NCI-H2227 (cell line): Measurements from ENCODE around the gene NTM.

Experiments
- DNase-seq: peaks from one replicate; lab custom pipeline; 2025; ENCODE audit not compliant: unreplicated experiment; lab: John Stamatoyannopoulos, UW

The NTM gene

DNA sequence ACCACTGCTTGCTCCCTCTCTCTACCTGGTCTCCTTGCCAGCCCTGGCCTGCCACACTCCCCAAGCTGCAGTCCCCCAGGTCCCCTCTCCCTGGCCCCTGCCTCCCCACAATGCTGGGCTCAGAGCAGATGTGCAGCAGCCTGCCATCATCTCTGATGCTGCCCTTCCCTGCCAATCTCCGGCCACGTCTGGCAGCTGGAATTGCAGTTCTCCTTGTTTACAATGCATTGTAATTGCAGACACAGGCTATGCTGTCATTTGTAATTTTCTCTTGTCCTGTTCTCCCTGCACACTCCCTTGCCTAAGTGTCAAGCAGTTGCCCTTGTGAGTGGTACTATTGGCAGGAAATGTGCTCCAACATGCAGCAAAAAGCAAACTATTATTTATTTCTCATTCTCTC lies 222.3 kb downstream of the NTM start:
- peak; percentile 90 for DNase-seq

DNA sequence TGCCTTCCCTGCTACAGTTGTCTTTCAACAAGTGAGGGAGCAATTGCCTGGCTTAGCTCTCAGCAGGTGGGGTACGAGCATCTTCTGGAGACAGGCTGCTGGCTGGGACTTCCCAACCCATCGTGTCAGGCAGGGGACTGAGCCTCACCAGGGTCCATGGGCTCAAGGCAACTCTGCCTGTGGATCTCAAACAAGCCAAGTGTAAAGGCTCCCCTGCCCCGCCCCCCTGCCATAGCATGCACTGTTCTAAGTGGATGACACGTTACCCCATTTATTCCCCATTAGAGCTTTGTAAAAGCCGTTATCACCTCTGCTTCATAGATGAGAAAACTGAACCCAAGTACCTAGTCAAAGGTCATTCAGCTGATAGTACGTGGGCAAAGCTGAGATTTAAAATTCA lies 222.9 kb downstream of the NTM start:
- DNase-seq: no peak

DNA sequence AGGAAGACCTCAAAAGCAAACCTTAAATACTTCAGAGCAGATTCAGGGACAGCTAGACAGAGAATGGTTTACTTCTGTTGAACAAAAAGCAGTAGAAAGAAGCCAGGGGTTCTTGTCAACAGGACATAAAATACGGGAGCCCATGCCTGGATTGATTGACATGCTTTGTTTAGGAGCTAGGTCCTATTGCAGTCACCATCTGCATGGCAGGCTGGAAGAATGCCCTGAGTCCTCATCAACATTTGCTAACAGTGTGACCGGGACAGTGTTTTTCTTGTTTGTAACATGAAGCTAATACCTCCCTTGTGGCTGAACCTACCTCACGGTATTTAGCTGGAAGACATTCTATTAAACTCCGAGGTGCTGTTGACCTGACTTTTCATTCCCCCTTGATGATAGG lies 225.4 kb downstream of the NTM start:
- DNase-seq: no peak

DNA sequence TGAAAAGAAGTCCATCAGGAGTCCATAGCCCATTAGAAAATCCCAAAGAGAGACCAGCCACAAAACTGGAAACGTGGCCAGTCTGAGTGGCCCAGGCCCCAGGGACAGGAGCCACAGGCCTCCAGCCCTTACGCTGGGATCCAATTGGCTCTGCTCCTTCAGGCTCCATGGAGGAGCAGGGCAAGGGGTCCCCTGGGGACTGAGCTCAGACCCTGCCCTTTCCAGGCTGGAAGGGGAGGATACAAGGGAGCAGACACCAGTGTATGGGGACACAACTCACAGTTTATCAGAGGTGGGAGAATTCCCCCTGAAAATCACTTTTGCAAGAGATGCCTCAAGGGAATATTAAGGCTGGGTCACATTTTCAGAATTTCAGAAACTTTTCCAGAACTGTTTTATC lies 227.5 kb downstream of the NTM start:
- no peak for DNase-seq

DNA sequence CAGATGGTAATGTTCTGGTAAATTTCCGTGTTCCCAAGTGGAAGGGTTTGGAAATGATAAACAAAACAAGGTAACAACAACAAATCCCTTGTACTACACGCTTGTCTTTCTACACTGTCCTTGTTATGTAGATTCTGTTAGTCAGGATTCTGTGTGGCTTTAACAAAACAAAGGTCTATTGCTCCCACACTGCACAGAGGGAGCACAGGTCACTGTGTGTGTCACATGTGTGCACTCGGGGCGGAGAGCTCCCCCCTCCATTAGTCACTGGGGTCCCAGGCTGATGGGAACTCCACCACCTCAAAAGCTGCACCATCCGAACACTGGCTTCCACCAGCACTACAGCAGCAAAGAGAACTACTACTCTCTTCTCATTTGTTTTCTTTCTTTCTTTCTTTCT lies 227.9 kb downstream of the NTM start:
- DNase-seq: no peak

DNA sequence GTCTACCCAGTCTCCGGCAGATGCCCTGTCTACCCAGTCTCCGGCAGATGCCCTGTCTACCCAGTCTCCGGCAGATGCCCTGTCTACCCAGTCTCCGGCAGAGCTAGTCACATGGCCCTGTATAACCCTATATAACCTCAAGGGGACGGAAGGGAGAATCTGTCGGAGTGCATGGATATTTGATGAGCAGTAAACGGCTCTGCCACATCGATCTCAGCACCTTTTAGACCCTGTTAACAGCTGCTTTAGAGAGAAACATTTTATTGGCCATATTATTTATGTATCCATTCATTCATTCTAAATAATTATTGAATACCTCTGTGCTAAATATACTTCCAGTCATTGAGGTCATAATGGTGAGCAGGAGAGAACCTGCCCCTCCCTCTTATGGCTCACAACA lies 228.9 kb downstream of the NTM start:
- no peak for DNase-seq

DNA sequence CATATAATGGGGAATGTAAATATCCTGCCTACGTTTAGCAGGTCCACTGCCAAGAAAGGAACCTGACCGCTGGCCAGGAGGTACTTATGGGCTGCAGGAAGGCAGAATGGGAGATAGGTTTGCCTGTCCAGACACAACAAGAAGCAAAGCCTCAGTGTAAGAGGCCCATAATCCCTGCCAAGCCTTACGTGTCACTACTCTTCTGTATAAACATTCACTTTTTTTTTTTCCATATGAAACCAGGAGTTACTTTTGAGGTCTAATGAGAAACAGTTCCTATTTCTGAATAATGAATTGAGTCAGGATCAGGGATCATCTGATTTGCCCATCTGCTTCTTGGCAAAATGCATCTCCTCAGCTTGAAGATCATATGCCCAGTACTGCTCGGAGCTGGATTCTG lies 230.2 kb downstream of the NTM start:
- DNase-seq: no peak

DNA sequence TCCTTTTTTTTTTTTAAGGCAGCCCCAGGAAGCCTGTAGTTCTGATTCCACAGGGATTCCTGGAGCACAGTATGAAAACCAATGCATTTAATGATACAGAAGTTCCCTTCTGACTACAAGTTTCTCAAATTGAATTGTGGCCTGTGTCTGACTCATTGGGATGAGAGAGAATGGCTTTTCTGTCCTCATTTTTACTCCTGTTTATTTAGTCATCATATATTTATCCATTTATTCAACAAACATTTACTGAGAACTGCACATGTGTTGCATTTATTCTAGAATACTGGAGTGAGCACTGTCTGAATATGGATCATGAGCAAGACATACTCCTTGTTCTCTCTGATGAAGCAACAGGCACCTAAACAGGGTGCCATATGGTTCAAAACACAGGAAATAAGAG lies 231.2 kb downstream of the NTM start:
- no peak for DNase-seq

DNA sequence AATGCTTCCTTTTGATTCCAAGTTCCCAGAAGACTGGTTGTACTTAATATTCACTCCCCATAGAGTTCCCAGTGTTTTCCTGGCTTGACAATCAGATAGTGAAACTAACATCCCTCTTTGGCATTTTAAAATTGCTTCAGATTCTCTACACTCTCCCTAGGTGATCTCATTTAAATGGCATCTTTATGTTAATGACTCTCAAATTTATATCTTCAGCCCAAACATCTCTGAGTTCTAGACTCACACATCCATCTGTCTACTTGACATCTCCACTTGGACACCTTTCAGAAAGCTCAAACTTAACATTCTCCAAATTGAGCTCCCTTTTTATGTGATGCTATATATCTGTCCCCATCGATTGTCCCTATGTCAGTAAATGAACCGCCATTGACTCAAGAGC lies 232.0 kb downstream of the NTM start:
- no peak for DNase-seq

DNA sequence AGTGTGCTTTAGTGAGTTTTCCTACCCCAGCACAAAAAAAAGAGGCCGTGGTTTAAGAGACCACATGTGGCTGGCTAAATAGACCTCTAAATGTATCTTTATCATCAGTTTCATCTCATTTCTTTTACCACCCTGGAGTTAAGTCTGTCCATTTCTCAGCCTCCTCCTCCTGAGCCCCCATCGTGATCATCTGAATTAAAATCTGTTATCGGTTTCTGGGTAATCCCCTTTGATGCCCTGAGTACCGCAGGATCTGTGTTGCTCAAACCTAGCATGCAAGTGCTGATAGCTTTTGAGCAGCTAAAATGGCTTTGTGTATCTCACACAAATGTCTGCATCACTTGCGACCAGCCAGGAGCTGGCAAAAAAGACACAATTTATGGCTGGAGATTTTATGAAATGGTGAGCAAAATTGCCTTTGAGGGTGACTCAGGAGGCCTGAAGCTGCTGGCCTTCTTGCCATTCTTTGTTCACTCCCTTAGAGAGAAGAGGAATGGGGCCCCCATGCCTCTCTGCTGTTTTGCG lies 236.5 kb downstream of the NTM start:
- no peak for DNase-seq

DNA sequence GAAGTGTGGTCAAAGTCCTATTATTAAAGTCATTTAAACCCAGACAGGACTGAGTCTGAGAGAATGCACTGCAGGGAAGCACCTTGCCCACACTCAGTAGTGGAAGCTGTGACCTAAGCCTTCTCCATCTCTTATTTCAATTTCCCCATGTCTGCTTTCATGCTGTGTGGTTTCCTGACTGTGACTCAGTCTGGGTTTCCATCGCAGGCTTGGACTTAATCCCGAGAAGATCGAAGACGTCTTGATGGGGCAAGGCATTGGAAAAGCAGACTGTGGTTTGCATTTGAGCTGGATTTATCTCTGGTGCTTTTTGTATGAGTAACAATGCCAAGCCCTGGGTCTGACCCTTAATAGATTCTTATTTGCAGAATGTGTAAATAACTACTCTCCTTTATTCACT lies 238.9 kb downstream of the NTM start:
- peak; percentile 54 for DNase-seq

DNA sequence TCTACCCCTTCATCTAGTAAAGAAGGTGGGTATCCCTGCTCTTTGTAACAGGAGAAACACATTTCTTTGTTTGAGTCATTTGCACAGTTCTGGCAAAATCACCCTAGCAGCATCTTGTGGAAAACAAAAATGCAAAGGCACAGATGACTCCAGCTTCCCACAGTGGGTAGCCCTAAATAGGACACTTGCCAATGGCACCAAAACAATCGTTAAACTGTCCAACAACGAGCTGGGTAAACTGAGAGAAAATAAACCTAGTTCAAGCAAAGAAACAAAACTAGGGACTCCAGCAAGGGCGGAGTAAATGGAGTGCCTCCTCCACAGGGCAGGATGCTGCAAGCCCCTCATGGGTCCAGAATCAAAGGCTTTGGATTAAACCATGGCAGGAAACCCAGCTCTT lies 239.5 kb downstream of the NTM start:
- no peak for DNase-seq

DNA sequence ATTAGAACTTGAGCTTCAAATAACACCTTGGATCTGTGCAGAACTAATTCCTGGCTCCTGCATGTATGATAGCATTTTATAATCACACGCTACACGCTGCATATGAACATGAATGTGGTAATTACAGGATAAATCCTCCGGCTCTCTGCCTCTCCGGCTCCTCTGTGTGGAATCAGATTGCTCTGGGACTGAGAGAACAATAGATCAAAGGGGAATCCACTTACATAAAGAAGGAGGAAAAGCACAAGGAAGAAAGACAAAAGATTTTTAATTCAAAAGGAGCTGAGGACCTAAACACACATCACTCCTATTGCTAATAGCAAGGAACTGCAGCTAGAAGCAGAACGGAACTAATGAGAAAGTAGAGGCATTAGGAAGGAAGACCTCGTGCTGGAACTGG lies 240.9 kb downstream of the NTM start:
- DNase-seq: no peak

DNA sequence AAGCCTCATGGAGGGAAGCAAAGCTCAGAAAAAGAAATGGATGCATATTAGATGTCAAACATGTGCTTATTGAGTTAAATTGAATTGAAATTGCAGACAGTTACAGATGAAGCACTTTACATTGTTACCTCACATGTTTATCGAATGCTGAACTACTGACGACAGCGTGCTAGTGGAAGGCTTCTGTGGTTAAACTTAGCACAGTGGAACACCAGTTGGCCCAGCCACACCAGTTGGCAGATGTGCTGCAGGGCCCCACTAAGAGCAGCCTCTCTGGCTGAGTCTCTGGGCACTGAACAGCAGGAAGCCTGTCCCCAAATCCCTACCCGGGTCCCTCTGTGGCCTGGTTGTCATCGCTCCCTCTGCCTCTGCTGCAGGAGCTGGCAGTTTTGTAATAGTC lies 242.1 kb downstream of the NTM start:
- DNase-seq: no peak

DNA sequence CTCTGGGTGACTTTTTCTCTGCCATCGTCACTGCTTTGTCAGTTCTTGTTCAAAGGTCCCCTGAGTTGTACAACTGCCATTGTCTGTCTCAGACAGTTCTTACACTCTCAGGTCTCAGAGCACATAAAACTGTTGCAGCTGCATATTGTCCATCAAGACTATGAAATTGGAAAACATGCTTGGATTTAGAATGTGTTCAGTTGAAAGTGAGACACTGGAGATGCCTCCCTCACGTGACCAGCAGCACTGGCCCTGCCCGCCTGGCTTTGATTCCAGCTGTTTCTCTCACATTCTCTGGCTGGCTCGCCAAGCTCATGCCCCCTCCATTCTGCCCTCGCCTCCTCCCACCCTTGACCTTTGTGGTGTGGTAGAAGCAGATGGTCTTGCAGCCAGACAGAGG lies 244.2 kb downstream of the NTM start:
- DNase-seq: no peak

DNA sequence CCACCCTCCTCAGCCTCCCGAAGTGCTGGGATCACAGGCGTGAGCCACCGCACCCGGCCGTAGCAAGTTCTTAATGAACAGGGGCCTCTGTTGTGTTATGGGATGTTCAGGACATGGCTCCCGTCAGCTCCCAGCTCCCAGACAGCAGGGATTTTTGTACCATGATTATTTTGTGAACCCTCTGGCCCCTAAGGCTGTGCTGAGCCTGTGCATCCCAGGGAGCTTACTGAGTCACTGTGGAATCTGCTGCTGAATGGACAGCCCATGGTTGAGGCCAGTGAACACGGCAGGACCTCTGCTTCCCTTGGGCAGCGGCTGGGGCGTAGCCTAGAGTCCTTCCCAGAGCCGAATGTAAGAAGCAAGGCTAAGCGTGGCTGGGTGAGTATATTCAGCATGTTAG lies 245.2 kb downstream of the NTM start:
- no peak for DNase-seq

DNA sequence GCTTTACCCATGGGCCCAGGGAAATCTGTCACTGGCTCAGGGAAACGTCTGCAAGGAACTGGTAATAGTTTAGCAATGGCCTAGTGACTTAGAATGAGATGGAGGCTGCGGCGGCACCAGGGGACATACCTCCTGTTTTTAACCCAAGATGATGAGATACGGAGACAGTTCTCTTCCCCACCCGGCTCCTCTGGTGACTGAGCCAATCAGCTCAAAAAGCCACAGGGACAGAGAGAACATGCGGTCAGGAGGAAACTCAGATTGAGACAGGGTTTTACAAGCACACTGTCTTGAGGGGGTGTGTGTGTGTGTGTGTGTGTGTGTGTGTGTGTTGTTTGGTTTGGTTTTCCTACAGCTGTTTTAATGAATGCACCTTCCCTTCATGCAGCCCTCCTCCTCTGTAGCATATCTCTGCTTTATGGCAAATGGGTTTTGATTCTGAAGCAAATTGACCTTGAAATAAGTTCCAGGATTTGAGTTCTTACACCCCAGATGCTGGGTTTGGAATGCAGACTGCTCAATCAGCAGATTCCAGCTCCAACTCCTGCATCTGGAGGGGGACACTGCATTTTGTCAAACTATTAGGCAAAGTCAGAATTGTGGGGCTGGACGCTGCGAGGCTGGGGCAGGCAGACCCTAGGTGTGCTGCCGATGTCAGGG lies 246.2 kb downstream of the NTM start:
- DNase-seq: no peak

DNA sequence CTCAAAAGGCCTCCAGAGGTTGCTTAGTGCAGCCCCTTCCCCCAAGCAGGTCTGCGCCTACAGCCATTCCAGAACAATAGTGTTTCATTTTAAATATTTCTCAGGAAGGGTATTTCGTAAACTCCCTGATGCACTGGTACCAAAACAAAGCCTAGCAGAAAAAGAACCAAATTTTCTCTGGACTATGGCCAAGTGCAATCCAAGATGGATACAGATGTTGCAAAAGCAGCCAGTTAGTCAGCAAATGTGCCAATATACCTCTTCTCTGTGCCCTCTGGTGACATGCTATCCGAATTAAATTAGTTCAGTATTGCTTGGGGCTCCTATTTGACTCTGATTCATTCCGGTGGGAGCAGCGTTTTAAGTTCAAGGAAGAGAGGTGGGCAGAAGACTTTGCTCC lies 247.8 kb downstream of the NTM start:
- DNase-seq: no peak

DNA sequence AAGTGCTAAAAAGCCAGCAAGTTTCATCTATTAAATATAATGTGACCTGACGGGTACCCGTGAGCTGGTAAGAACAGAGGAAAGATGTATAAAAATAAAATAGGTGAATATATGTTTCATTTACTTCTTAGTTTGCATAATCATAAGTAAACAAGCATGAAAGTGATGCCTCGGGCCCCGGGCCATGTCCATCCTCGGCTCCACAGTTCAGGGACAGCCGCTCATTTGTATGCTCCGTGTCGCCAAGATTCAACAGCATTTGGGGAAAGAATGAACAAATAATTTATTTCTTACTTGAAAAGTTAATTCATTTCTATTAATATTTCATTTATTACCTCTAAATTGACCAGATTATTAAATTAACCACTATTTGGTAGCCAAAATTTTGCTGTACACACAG lies 251.8 kb downstream of the NTM start:
- DNase-seq: no peak

DNA sequence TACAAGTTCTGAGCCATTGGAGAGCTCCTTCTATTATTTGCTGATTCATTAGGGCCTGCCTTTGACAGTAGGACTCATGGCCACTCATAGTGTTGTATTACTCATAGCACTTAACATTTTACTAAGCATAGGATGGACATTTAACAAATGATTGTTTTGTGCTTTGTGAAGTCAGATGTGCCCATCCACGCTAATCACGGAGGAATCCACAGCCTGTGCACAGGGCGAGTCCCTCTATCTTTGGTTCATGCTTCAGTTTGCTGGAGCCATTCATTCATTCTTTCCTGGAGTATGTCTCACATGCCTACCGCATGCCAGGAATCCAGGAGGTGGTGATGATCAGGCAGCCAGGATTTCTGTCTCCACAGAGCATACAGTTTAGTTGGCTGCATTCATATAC lies 254.1 kb downstream of the NTM start:
- DNase-seq: no peak

DNA sequence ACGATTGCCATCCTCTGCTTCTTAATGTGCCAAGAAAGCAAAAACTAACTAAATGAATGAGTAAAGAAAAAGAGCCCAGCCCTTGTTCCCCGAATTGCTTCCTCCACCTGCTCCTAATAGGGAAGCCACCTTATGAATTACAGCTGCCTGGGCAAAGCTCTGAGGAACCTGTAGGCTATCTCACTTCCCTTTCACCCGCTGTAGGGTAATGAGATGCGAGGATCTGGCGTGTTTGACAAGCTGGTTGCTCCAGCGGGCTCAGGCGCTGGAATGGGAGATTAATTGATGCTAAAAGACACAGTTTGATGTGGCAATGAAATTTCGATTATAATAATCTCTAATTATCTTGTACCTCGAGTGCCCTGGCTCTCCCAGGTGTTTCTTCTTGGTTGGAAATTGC lies 256.4 kb downstream of the NTM start:
- DNase-seq: no peak

DNA sequence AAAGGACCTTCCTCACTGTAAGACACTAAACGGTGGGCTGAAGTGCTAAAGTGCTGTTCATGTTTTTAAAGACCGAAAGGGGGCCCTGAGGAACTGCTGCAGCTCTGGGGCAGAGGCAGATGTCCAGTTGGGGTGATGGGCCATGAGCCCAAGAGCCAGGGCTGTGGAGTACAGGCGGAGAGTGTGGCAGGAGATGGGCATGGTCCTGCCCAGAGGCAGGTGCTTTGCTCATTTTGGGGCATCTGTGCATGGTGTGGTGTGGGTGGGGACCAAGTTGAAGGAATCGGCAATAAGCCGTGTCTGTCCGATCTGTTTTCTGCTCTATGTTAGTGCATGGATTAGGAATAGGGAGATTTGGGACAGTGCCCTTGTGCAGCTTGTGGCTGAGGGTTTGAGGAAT lies 258.3 kb downstream of the NTM start:
- DNase-seq: no peak

DNA sequence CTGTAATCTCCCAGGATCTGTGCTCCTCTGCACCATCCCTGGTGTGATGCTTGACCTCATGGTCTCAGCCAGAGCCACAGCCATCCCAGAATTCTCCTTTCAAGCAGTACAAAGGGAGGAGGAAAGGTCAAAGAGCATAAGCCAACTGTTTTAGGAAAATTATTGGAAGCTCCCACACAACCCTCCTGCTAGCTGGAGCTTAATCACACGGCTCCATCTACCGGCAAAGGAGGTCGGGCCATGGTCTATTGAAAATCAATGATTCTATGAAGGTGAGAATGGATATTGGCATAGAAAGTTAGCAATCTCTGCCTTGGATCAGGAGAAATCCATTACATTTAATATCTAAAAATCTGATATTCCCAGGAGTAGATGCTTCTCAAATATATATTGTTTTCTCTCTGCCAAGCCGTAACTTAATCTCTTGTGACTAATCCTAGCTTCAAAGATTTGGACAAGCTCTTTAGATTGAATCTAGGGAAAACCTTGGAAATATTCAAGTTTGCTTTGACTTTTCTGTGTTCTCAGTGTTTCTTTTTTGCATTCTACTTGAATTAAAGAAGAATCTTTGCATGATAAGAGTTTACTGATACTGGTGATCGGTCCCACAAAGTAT lies 259.6 kb downstream of the NTM start:
- no peak for DNase-seq
